PFSK-1 (cell line): ENCODE results near the gene IQGAP2.

Source experiments
- FOXP2 ChIP-seq: optimal IDR thresholded peaks from 2 replicates; pipeline ENCODE3; 2011; ENCODE audit warnings: borderline replicate concordance, control low read depth, inconsistent platforms; ENCODE audit not compliant: insufficient read depth; ENCODE audit errors: extremely low read length, extremely low read depth
- POLR2AphosphoS5 ChIP-seq: IDR thresholded peaks from 2 replicates; pipeline ENCODE4 v1.6.1; 2012; ENCODE audit warnings: low read depth, mild to moderate bottlenecking, control low read depth, low read length, moderate library complexity
- SIN3A ChIP-seq: IDR thresholded peaks from 2 replicates; pipeline ENCODE4 v1.6.1; 2012; ENCODE audit warnings: mild to moderate bottlenecking, low read length, moderate library complexity, borderline replicate concordance; ENCODE audit not compliant: insufficient read depth
- TAF1 ChIP-seq: IDR thresholded peaks from 2 replicates; pipeline ENCODE4 v1.6.1; 2012; ENCODE audit warnings: low read length, control low read depth, borderline replicate concordance; ENCODE audit not compliant: insufficient read depth
- TF ChIP-seq, protein P1 (sequence below), 2 experiments: IDR thresholded peaks; 2 replicates each; pipeline versions ENCODE4 v1.6.1 to v1.8.0; 2011 to 2012; ENCODE audit warnings: low read depth in 2 of 2, low read length in 2 of 2, control low read depth in 1 of 2, inconsistent platforms in 1 of 2, mild to moderate bottlenecking in 1 of 2, moderate library complexity in 1 of 2; ENCODE audit not compliant: insufficient read depth in 1 of 2

Gene IQGAP2

DNA sequence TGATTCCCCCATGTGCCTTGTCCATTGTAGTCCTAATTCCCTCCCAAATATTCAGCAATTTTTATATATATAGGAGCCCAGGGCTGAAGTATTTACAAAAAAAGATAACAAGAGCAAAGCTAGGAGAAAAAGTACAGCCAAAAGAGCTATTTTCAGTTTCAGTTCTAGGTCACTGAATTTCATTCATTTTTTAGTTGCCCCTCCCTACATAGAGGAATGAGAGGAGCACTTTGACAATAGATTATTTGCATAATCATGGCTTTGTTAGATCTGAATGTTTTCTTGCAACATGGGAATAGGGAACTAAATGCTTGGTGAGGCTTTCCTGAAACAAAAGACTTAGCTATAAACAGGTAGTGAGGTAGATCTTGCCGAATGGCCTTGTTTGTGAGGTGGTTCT, 235.4 kb downstream of the IQGAP2 start:
- no peak for TF ChIP-seq SIN3A

DNA sequence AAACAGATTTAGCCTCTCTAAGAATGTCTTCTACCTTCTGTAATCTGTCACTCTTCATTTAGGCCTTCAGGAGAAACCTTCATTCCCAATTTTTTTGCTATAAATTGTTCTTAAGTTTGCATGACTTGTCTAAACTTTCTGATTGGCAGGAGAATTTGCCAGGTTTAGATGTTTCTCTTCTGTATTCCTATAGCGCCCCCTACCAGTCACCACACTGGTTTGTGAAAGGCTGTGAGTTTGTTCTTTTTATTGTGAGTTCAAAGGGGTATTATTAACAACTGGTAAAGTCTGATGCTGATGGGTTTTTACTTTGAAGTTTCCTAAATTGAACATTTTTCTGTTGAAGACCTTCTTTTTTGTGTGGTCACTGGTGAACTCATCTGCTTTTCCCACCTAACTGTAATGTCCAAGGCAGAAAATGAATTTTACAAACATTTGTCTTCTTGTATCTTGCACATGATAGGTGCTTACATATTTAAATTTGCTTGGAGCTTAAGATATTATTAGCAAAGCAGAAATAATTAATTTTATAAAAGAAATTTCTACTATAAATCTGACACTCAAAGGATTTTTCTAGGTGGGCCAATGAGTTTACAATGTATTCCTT, 238.5 kb downstream of the IQGAP2 start:
- no peak for TF ChIP-seq FOXP2
- TF ChIP-seq POLR2AphosphoS5 = no peak
- TF ChIP-seq SIN3A = no peak
- TF ChIP-seq, protein P1, sequence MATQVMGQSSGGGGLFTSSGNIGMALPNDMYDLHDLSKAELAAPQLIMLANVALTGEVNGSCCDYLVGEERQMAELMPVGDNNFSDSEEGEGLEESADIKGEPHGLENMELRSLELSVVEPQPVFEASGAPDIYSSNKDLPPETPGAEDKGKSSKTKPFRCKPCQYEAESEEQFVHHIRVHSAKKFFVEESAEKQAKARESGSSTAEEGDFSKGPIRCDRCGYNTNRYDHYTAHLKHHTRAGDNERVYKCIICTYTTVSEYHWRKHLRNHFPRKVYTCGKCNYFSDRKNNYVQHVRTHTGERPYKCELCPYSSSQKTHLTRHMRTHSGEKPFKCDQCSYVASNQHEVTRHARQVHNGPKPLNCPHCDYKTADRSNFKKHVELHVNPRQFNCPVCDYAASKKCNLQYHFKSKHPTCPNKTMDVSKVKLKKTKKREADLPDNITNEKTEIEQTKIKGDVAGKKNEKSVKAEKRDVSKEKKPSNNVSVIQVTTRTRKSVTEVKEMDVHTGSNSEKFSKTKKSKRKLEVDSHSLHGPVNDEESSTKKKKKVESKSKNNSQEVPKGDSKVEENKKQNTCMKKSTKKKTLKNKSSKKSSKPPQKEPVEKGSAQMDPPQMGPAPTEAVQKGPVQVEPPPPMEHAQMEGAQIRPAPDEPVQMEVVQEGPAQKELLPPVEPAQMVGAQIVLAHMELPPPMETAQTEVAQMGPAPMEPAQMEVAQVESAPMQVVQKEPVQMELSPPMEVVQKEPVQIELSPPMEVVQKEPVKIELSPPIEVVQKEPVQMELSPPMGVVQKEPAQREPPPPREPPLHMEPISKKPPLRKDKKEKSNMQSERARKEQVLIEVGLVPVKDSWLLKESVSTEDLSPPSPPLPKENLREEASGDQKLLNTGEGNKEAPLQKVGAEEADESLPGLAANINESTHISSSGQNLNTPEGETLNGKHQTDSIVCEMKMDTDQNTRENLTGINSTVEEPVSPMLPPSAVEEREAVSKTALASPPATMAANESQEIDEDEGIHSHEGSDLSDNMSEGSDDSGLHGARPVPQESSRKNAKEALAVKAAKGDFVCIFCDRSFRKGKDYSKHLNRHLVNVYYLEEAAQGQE (IDR thresholded peaks at IDR 0.05; ENCODE audit: insufficient read depth in 1 of 2, low read depth in 2 of 2, low read length in 2 of 2) = no peak
- no peak for TF ChIP-seq TAF1

- TF ChIP-seq POLR2AphosphoS5 (no peak), FOXP2 (no peak), SIN3A (no peak), TAF1 (no peak)
- TF ChIP-seq, protein P1 (IDR thresholded peaks at IDR 0.05; ENCODE audit: insufficient read depth in 1 of 2, low read depth in 2 of 2, low read length in 2 of 2) = no peak
Measured at GRCh38 chr5:76642390-76643040, 239.4 kb downstream of the IQGAP2 start.

DNA sequence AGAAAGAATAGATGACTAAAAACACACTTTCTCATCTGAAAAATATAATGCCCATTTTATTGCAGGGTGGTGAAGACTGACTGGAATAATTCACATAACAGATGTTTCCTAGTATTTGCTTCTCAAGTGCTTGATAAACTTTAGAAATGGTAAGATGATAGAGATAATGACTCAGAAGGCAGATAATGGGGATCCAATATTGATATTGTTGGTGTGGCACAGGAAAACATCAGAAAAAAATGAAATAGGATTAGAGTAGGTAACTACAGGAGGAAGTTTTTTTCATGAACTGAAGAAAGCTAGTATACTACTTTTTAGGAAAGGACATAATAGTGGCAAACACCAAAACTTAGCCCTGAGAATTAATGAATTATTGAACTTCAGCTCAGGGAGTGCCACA, 240.3 kb downstream of the IQGAP2 start:
- no peak for TF ChIP-seq TAF1
- TF ChIP-seq, protein P1 (IDR thresholded peaks at IDR 0.05; ENCODE audit: insufficient read depth in 1 of 2, low read depth in 2 of 2, low read length in 2 of 2) = no peak
- no peak for TF ChIP-seq POLR2AphosphoS5
- TF ChIP-seq FOXP2 = no peak
- TF ChIP-seq SIN3A = no peak

- TF ChIP-seq, protein P1 (IDR thresholded peaks at IDR 0.05; ENCODE audit: insufficient read depth in 1 of 2, low read depth in 2 of 2, low read length in 2 of 2) = no peak
- no peak for TF ChIP-seq FOXP2
- TF ChIP-seq TAF1 = no peak
- TF ChIP-seq POLR2AphosphoS5 = no peak
- no peak for TF ChIP-seq SIN3A
Measured at GRCh38 chr5:76649140-76649539, 246.1 kb downstream of the IQGAP2 start.
